Esophagus muscularis mucosa (tissue), 4 donors: Measurements from ENCODE around the gene PRKACA.

Experiments used
- CTCF ChIP-seq, 3 experiments: fragments of 200-600 bp in 2 of 3; fragments of 450-650 bp in 1 of 3; sonication (generic) in 2 of 3; IDR thresholded peaks; one replicate each; pipeline ENCODE4 v1.5.1; 2017 to 2019; ENCODE audit warnings: antibody characterized with exemption in 3 of 3, mild to moderate bottlenecking in 2 of 3, moderate library complexity in 1 of 3
- EP300 ChIP-seq: sonication (generic); formaldehyde crosslinking; IDR thresholded peaks from one replicate; pipeline ENCODE4 v1.6.1; 2017; ENCODE audit warnings: antibody characterized with exemption
- POLR2A ChIP-seq: fragments of 450-650 bp; IDR thresholded peaks from one replicate; pipeline ENCODE4 v1.6.1; 2017; ENCODE audit warnings: antibody characterized with exemption, moderate library complexity, mild to moderate bottlenecking, low read depth
- POLR2AphosphoS5 ChIP-seq, 2 donors: sonication (generic); formaldehyde crosslinking; IDR thresholded peaks; one replicate each; pipeline ENCODE4 v1.6.1; 2017; ENCODE audit warnings: antibody characterized with exemption in 2 of 2

- TF ChIP-seq CTCF (IDR thresholded peaks at IDR 0.05) (peak in 2 of 3 experiments; percentile 21 to 26), POLR2A (no peak), POLR2AphosphoS5 (IDR thresholded peaks at IDR 0.05) (no peak), EP300 (no peak)
Observed at GRCh38 chr19:14097532-14098151, 19.9 kb downstream of the PRKACA start.
